GM21423 (cell line): ENCODE measurements around the gene PCBP1.
"Not testable (repeated sequence)": the region's sequence is repeated elsewhere in the genome, so short reads cannot be mapped to it uniquely, and the experiment has no call there.

Source experiments
- ATAC-seq: cut with Tn5 transposase; IDR thresholded peaks from one replicate; pipeline ENCODE4 v1.9.1; 2021; ENCODE audit warnings: mild to moderate bottlenecking, moderate library complexity; ENCODE audit not compliant: unreplicated experiment

The PCBP1 gene

GRCh38 chr2:70086838-70087701 is at the start of gene PCBP1:
PCBP1 (plus strand) TSS chr2:70087477; CDS start chr2:70087744, 267 bp downstream.
- ATAC-seq = peak; percentile 31

- no peak for ATAC-seq
These were observed 47.9 kb upstream of the PCBP1 start for GRCh38 chr2:70039366-70039765.

- ATAC-seq = no peak
These were observed 45.6 kb upstream of the PCBP1 start for GRCh38 chr2:70041663-70042062.

- ATAC-seq = no peak
These were observed 45.0 kb upstream of the PCBP1 start for GRCh38 chr2:70042246-70042645.

- no peak for ATAC-seq
These were observed 43.9 kb upstream of the PCBP1 start for GRCh38 chr2:70043252-70043875.

- ATAC-seq = no peak
These were observed 42.8 kb upstream of the PCBP1 start for GRCh38 chr2:70044290-70045040.

- no peak for ATAC-seq
These were observed 41.9 kb upstream of the PCBP1 start for GRCh38 chr2:70045405-70045804.

GRCh38 chr2:70045932-70046331 is 41.3 kb upstream of the PCBP1 start:
- no peak for ATAC-seq

- no peak for ATAC-seq
These were observed 40.7 kb upstream of the PCBP1 start for GRCh38 chr2:70046534-70046933.

- no peak for ATAC-seq
These were observed 39.8 kb upstream of the PCBP1 start for GRCh38 chr2:70047451-70047850.

- no peak for ATAC-seq
These were observed 38.0 kb upstream of the PCBP1 start for GRCh38 chr2:70049255-70049654.

GRCh38 chr2:70050631-70051425 is 36.4 kb upstream of the PCBP1 start:
- ATAC-seq = no peak

GRCh38 chr2:70055259-70055658 is 32.0 kb upstream of the PCBP1 start:
- ATAC-seq = not testable (repeated sequence)

- ATAC-seq = no peak
These were observed 26.0 kb upstream of the PCBP1 start for GRCh38 chr2:70061317-70061716.

GRCh38 chr2:70062270-70062669 is 25.0 kb upstream of the PCBP1 start:
- ATAC-seq = no peak

GRCh38 chr2:70068119-70068518 is 19.2 kb upstream of the PCBP1 start:
- no peak for ATAC-seq

- peak; percentile 80 for ATAC-seq
These were observed 18.2 kb upstream of the PCBP1 start for GRCh38 chr2:70069049-70069448.

- peak; percentile 62 for ATAC-seq
These were observed 16.6 kb upstream of the PCBP1 start for GRCh38 chr2:70070542-70071268.

GRCh38 chr2:70073493-70073892 is 13.8 kb upstream of the PCBP1 start:
- no peak for ATAC-seq

- ATAC-seq = no peak
These were observed 8.9 kb upstream of the PCBP1 start for GRCh38 chr2:70078384-70078783.
